ENCODE data around the gene SELENOO. TPM values are rescaled to one million over a fixed set of nuclear protein-coding genes. Genes with fewer than 3 reads are reported as not detected.

Gene SELENOO
- total RNA-seq, 1 donor from 2014 or later, result 39.0 TPM

DNA sequence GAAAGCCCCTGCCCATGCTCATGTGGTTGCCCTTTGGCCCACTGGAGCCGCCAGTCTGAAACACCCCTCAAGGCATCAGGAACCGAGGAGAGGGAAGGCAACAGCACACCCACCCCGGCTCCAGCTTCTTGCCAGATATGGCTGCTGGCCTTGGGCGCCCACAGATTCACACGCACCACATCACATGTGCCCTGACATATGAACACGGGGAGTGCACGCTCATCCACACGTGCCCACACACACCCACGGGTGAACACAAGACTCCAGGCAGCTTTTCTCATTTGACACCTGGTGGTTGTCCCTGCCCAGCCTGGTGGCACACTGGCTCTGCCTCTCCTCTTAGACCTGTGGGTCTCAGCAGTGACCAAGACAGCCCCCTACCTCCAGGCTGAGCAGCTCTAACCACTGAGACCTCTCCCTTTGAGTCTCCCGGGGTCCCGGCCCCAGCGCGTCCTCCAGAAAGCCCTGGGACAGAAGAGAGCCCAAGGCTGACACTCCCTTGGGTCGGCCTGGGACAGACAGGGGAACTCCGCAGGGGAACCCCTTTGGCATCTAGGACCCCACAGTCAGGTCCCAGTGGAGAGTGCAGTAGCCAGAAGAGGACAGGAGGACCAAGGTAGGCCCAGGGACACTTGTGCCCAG, 63.4 kb downstream of the SELENOO start:
- TF ChIP-seq, protein P1, sequence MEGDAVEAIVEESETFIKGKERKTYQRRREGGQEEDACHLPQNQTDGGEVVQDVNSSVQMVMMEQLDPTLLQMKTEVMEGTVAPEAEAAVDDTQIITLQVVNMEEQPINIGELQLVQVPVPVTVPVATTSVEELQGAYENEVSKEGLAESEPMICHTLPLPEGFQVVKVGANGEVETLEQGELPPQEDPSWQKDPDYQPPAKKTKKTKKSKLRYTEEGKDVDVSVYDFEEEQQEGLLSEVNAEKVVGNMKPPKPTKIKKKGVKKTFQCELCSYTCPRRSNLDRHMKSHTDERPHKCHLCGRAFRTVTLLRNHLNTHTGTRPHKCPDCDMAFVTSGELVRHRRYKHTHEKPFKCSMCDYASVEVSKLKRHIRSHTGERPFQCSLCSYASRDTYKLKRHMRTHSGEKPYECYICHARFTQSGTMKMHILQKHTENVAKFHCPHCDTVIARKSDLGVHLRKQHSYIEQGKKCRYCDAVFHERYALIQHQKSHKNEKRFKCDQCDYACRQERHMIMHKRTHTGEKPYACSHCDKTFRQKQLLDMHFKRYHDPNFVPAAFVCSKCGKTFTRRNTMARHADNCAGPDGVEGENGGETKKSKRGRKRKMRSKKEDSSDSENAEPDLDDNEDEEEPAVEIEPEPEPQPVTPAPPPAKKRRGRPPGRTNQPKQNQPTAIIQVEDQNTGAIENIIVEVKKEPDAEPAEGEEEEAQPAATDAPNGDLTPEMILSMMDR (IDR thresholded peaks at IDR 0.05), result no peak
- DNase-seq (no peak), ATAC-seq (ENCODE audit: low read depth) (no peak)
- Mint-ChIP-seq H3K4me1 (peaks cover 20% of the 10 kb centered on the region), H3K9me3 (no peaks in the 10 kb centered on the region), H3K4me3 (no peak overlapping the region), H3K36me3 (ENCODE audit: low read depth) (no peaks in the 10 kb centered on the region), H3K27ac (no peak overlapping the region), H3K27me3 (peaks cover 9% of the 10 kb centered on the region)
- POLR2A ChIA-PET, result interaction anchor here (0.6 kb wide), 1 partner anchor 244 kb away, joined by 4 read pairs; the partner anchor contains the start of gene NCAPH2
- intact Hi-C loops (cut with micrococcal nuclease), result no loop called here
- CTCF ChIA-PET, result interaction anchor here (1.4 kb wide), 1 partner anchor 11 kb away, joined by 3 read pairs; no protein-coding TSS in a partner anchor

DNA sequence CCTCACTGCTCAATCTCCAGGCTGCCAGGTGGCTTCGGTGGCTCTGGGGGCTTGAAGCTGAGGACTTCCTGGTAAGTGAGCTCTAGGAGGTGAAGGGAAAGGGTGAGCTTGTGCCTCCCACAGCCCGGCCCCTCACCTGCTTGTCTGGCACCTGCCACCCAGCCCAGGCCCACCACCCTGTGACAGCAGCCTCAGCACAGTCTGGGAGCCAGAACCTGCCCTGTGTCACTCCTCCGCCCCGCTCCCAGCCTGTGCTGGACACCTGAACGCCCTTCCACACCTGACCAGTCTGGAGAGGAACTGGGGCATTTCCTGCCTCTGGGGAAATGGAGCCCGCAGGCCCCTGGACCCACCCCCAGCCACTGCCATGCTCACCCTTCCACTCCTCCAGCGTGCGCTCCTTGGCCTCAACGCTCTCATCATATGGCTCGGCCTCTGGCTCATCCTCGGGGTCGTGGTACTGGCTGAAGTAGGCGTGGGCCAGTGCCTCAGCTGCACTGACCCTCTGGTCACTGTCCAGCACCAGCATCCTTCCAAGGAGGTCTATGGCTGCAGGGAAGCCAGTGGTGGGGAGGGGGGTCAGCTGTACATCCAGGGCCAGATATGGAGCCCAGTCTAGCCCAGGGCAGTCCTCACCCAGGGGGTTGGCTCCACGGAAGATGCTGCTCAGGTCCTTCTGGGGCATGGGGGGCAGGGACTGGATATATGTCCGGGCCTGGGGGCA, 64.3 kb downstream of the SELENOO start:
- no peak for ATAC-seq (ENCODE audit: low read depth)
- POLR2A ChIA-PET, result interaction anchor here (1.0 kb wide), 1 partner anchor 14 kb away, joined by 3 read pairs; the partner anchor contains the start of gene HDAC10
- Mint-ChIP-seq H3K4me3 (no peak overlapping the region), H3K4me1 (peaks cover 20% of the 10 kb centered on the region), H3K36me3 (ENCODE audit: low read depth) (no peaks in the 10 kb centered on the region), H3K9me3 (no peaks in the 10 kb centered on the region), H3K27ac (no peak overlapping the region), H3K27me3 (peaks cover 9% of the 10 kb centered on the region)
- DNase-seq, result no peak
- TF ChIP-seq, protein P1 (IDR thresholded peaks at IDR 0.05), result no peak
- intact Hi-C loops (cut with micrococcal nuclease), result no loop called here
- CTCF ChIA-PET, result no interaction called here

DNA sequence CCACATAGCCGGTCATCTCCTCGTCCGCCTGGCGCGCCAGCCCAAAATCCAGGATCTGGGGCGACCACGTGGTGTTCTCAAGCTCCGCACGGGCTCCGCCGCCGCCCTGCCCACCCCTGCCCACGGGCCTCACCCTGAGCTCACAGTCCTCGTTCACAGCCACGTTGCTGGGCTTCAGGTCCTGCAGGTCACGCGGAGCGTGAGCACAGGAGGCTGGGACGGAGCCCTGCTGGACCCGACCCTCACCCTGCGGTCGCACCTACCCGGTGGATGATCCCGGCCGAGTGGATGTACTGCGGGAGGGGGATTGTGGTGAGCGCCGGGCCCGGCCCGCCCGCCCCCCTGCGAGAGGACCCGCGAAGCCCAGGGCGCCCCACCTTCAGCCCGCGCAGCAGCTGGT, 66.2 kb downstream of the SELENOO start:
- H3K27me3 Mint-ChIP-seq, result peaks cover 7% of the 10 kb centered on the region
- no peaks in the 10 kb centered on the region for H3K36me3 Mint-ChIP-seq (ENCODE audit: low read depth)
- H3K4me3 Mint-ChIP-seq, result no peak overlapping the region
- CTCF ChIA-PET, result interaction anchor here (1.4 kb wide), 1 partner anchor 25 kb away, joined by 4 read pairs; no protein-coding TSS in a partner anchor
- intact Hi-C loops (cut with micrococcal nuclease), result no loop called here
- peaks cover 25% of the 10 kb centered on the region for H3K4me1 Mint-ChIP-seq
- ATAC-seq (ENCODE audit: low read depth), result no peak
- no peak for DNase-seq
- no peak overlapping the region for H3K27ac Mint-ChIP-seq
- POLR2A ChIA-PET, result interaction anchor here (1.7 kb wide), 1 partner anchor 16 kb away, joined by 6 read pairs; the partner anchor contains the start of gene HDAC10
- no peaks in the 10 kb centered on the region for H3K9me3 Mint-ChIP-seq
- TF ChIP-seq, protein P1 (IDR thresholded peaks at IDR 0.05), result no peak

Other genes with a start within 250 kb of the SELENOO start
- 79.8 and 91.7 TPM in 2 replicates for gene PIM3, start 240.2 kb upstream of the SELENOO start, total RNA-seq
- gene IL17REL, start 188.2 kb upstream of the SELENOO start, total RNA-seq, result 0.15 and 0.31 TPM in 2 replicates
- not detected in 2 replicates for gene TTLL8, start 142.7 kb upstream of the SELENOO start, total RNA-seq
- gene MLC1, start 115.6 kb upstream of the SELENOO start, total RNA-seq, result not detected in 2 replicates
- not detected in 2 replicates for gene MOV10L1, start 111.0 kb upstream of the SELENOO start, total RNA-seq
- 0.27 and 0.44 TPM in 2 replicates for gene PANX2, start 30.3 kb upstream of the SELENOO start, total RNA-seq
- 80.6 and 86.4 TPM in 2 replicates for gene TRABD, start 15.1 kb upstream of the SELENOO start, total RNA-seq
- 87.5 and 103 TPM in 2 replicates for gene TUBGCP6, start 44.0 kb downstream of the SELENOO start, total RNA-seq
- gene HDAC10, start 50.3 kb downstream of the SELENOO start, total RNA-seq, result 65.0 and 68.2 TPM in 2 replicates
- 4.1 and 4.4 TPM in 2 replicates for gene MAPK12, start 60.7 kb downstream of the SELENOO start, total RNA-seq
- 10.7 and 11.3 TPM in 2 replicates for gene MAPK11, start 69.4 kb downstream of the SELENOO start, total RNA-seq
- gene PLXNB2, start 106.6 kb downstream of the SELENOO start, total RNA-seq, result 18.6 and 20.6 TPM in 2 replicates
- 3.2 and 5.2 TPM in 2 replicates for gene DENND6B, start 126.0 kb downstream of the SELENOO start, total RNA-seq
- gene PPP6R2, start 142.3 kb downstream of the SELENOO start, total RNA-seq, result 64.0 and 77.3 TPM in 2 replicates

All from activated B cell treated with CpG ODN at 0.5 μM for 24 hours (primary cell).